Ovary (tissue), 9 donors: Measurements from ENCODE around the gene SPEN. TPM values are rescaled to one million over a fixed set of nuclear protein-coding genes. Genes with fewer than 3 reads are reported as not detected.

Experiments used
- DNase-seq, 5 donors: peaks; one replicate each; pipeline ENCODE4 v3.0.0-alpha.2; 2019 to 2020
- H3K27ac ChIP-seq, 2 donors: fragments of 200-600 bp; one replicate each; pipeline versions ENCODE4 v1.5.1 to v1.8.0; 2019 to 2022
- H3K27me3 ChIP-seq: fragments of 200-600 bp; one replicate; pipeline ENCODE4 v1.8.0; 2022
- H3K36me3 ChIP-seq: fragments of 200-600 bp; sonication (generic); one replicate; pipeline ENCODE4 v1.5.1; 2019
- H3K4me1 ChIP-seq: one replicate; pipeline ENCODE4 v1.8.1; 2013; ENCODE audit warnings: mild to moderate bottlenecking, moderate library complexity; ENCODE audit not compliant: insufficient read depth
- H3K4me3 ChIP-seq: fragments of 200-600 bp; sonication (generic); one replicate; pipeline ENCODE4 v1.5.1; 2017
- H3K9me3 ChIP-seq, 2 donors: fragments of 200-600 bp in 1 of 2; sonication (generic) in 1 of 2; one replicate each; pipeline versions ENCODE4 v1.5.1 to v1.8.1; 2013 to 2019; ENCODE audit warnings: mild to moderate bottlenecking in 1 of 2, moderate library complexity in 1 of 2
- CTCF ChIP-seq, 3 donors: fragments of 450-650 bp in 2 of 3; fragments of 200-600 bp in 1 of 3; IDR thresholded peaks; one replicate each; pipeline versions ENCODE4 v1.5.1 to v1.8.0; 2016 to 2022; ENCODE audit warnings: antibody characterized with exemption in 3 of 3, mild to moderate bottlenecking in 1 of 3
- EP300 ChIP-seq: sonication (generic); formaldehyde crosslinking; IDR thresholded peaks from one replicate; pipeline ENCODE4 v1.6.1; 2017; ENCODE audit warnings: antibody characterized with exemption
- POLR2A ChIP-seq: fragments of 450-650 bp; IDR thresholded peaks from one replicate; pipeline ENCODE4 v1.6.1; 2017; ENCODE audit warnings: antibody characterized with exemption, mild to moderate bottlenecking, moderate library complexity
- WGBS, 3 donors: extraction: QIAGEN DNeasy Blood & Tissue Kit in 1 of 3; methylation state at CpG; one replicate each; pipeline versions ENCODE4 v1.1.5 to v1.1.7; 2013 to 2017; 5-methylcytosine and 5-hydroxymethylcytosine counted together
- intact Hi-C, 4 donors: fragments of 100-400 bp; cut with DNase I; formaldehyde crosslinking; loops; one replicate each; pipeline versions ENCODE4 v1.11.0 to v1.15.1; 2022 to 2023
- polyA plus RNA-seq, 2 donors: library from polyadenylated mRNA; stranded (reverse); fragments of 200-250 nt in 1 of 2; fragments of 350-450 nt in 1 of 2; fragmentation: Illumina TruSeq in 1 of 2; extraction: RNeasy Lipid Tissue Mini Kit (QIAGEN cat#74804) in 1 of 2; gene quantifications; one replicate each; pipeline ENCODE4 v1.2.3, GENCODE V29; 2013 to 2014
- total RNA-seq, 7 donors: library from RNA; depleted of rRNA in 2 of 7; stranded (reverse); fragments of >200 nt in 2 of 7; fragmentation: NEBNext Ultra II Directional in 3 of 7; extraction: Animal tissue kit (Norgen Biotek cat#: 25700) in 3 of 7; gene quantifications; one replicate each; pipeline versions ENCODE4 v1.1.0 to v1.2.4, GENCODE V29; 2016 to 2023
- donor health status: DM: no; HTN: no; CAD: no; lungs with moderate emphysema.
- donor health status: DM: no; HTN: no; CAD: no.
- donor health status: Bipolar disorder and iron deficiency.
- donor health status: DM: yes; HTN: yes; CAD: no.
- donor health status: DM: no; HTN: no; CAD: no.
- donor health status: DM: yes; HTN: yes; CAD: no.

Gene SPEN
- total and polyA plus RNA-seq, 9 donors: 30.5 to 93.2 (median 62.9) TPM

- H3K27me3 ChIP-seq: no peaks in the 10 kb centered on the region
- H3K36me3 ChIP-seq: no peaks in the 10 kb centered on the region
- no peak for DNase-seq
- no peak for TF ChIP-seq POLR2A
- TF ChIP-seq CTCF (IDR thresholded peaks at IDR 0.05): no peak
- TF ChIP-seq EP300: no peak
- no peak overlapping the region for H3K4me3 ChIP-seq
- H3K27ac ChIP-seq: no peak overlapping the region
- intact Hi-C loops: no loop called here
- H3K4me1 ChIP-seq: peaks cover 13% of the 10 kb centered on the region
- 65 to 67% (median 67%) methylated on average over 5 of the region's 5 CpGs for WGBS, 3 donors
- no peaks in the 10 kb centered on the region for H3K9me3 ChIP-seq
Measured at GRCh38 chr1:15958111-15958510, 110.6 kb downstream of the SPEN start.

GRCh38 chr1:15958793-15959192 lies 111.3 kb downstream of the SPEN start:
- intact Hi-C loops: no loop called here
- peak in 1 of 5 donors; percentile 29 for DNase-seq
- Histone ChIP-seq H3K4me3 (no peak overlapping the region), H3K27ac (no peak overlapping the region), H3K9me3 (no peaks in the 10 kb centered on the region), H3K4me1 (peaks cover 9% of the 10 kb centered on the region), H3K36me3 (no peaks in the 10 kb centered on the region), H3K27me3 (no peaks in the 10 kb centered on the region)
- TF ChIP-seq POLR2A (no peak), CTCF (IDR thresholded peaks at IDR 0.05) (no peak), EP300 (no peak)

- no peaks in the 10 kb centered on the region for H3K36me3 ChIP-seq
- no peak overlapping the region for H3K27ac ChIP-seq
- H3K4me1 ChIP-seq: peaks cover 9% of the 10 kb centered on the region
- intact Hi-C loops: no loop called here
- no peaks in the 10 kb centered on the region for H3K9me3 ChIP-seq
- no peak for DNase-seq
- TF ChIP-seq EP300 (no peak), POLR2A (no peak), CTCF (IDR thresholded peaks at IDR 0.05) (no peak)
- no peak overlapping the region for H3K4me3 ChIP-seq
- no peaks in the 10 kb centered on the region for H3K27me3 ChIP-seq
Measured at GRCh38 chr1:15959424-15959823, 111.9 kb downstream of the SPEN start.

- WGBS, 3 donors: 92 to 94% (median 94%) methylated on average over 8 of the region's 8 CpGs
- intact Hi-C loops: no loop called here
- H3K36me3 ChIP-seq: no peaks in the 10 kb centered on the region
Measured at GRCh38 chr1:15959827-15960446, 112.4 kb downstream of the SPEN start.

More at GRCh38 chr1:15959827-15960446, 112.4 kb downstream of the SPEN start:
- no peak overlapping the region for H3K4me3 ChIP-seq
- no peaks in the 10 kb centered on the region for H3K27me3 ChIP-seq
- DNase-seq: no peak
- peaks cover 9% of the 10 kb centered on the region for H3K4me1 ChIP-seq
- H3K27ac ChIP-seq: no peak overlapping the region
- H3K9me3 ChIP-seq: no peaks in the 10 kb centered on the region
- TF ChIP-seq CTCF (IDR thresholded peaks at IDR 0.05): no peak
- no peak for TF ChIP-seq EP300
- TF ChIP-seq POLR2A: no peak
